WTC11 (cell line): ENCODE results near the gene PTPRF. TPM values are rescaled to one million over a fixed set of nuclear protein-coding genes. Genes with fewer than 3 reads are reported as not detected.

Source experiments
- ATAC-seq: fragments of 200-7000 bp; cut with Tn5 transposase; 2 replicates; pipeline ENCODE4 v1.10.0; 2021; ENCODE audit warnings: mild to moderate bottlenecking, moderate library complexity
- CTCF ChIA-PET: fragments of 300-600 bp; sonication (Branson Sonifier 250); formaldehyde crosslinking; loops from one replicate; lab custom pipeline; 2021; ENCODE audit warnings: antibody characterized with exemption; lab: Charles Lee
- POLR2A ChIA-PET: fragments of 350-600 bp; sonication (Branson Sonifier 250); formaldehyde crosslinking; loops from one replicate; lab custom pipeline; 2021; ENCODE audit warnings: antibody characterized with exemption; lab: Charles Lee
- DNase-seq: peaks from one replicate; pipeline ENCODE4 v3.0.0; 2021; ENCODE audit warnings: low spot score
- H3K27ac Mint-ChIP-seq: 2 replicates; pipeline ENCODE4 v1.8.0; 2021; ENCODE audit warnings: mixed read lengths
- H3K27me3 Mint-ChIP-seq: 2 replicates; pipeline ENCODE4 v1.8.0; 2021; ENCODE audit warnings: low read depth, mild to moderate bottlenecking, moderate library complexity, mixed read lengths
- H3K36me3 Mint-ChIP-seq: 2 replicates; pipeline ENCODE4 v1.8.0; 2021; ENCODE audit warnings: mixed read lengths
- H3K4me1 Mint-ChIP-seq: 2 replicates; pipeline ENCODE4 v1.8.0; 2022; ENCODE audit warnings: mixed read lengths
- H3K4me3 Mint-ChIP-seq: 2 replicates; pipeline ENCODE4 v1.8.0; 2021; ENCODE audit warnings: mild to moderate bottlenecking, moderate library complexity, mixed read lengths
- H3K9me3 Mint-ChIP-seq: 2 replicates; pipeline ENCODE4 v1.8.0; 2021; ENCODE audit warnings: mixed read lengths
- AFF4 ChIP-seq: sonication (generic); formaldehyde crosslinking; IDR thresholded peaks from 2 replicates; pipeline ENCODE4 v1.8.1; 2023; ENCODE audit warnings: mild to moderate bottlenecking, missing genetic modification reagents, borderline replicate concordance
- ARID4B ChIP-seq: sonication (generic); formaldehyde crosslinking; IDR thresholded peaks from 2 replicates; pipeline ENCODE4 v1.8.0; 2023; ENCODE audit warnings: missing genetic modification reagents, mild to moderate bottlenecking, borderline replicate concordance
- ATF1 ChIP-seq: sonication (generic); formaldehyde crosslinking; IDR thresholded peaks from 2 replicates; pipeline ENCODE4 v1.8.1; 2023; ENCODE audit warnings: mild to moderate bottlenecking, moderate library complexity, missing genetic modification reagents
- ATF6 ChIP-seq: sonication (generic); formaldehyde crosslinking; IDR thresholded peaks from 2 replicates; pipeline ENCODE4 v1.8.1; 2023; ENCODE audit warnings: mild to moderate bottlenecking, missing genetic modification reagents
- E2F1 ChIP-seq: sonication (generic); formaldehyde crosslinking; IDR thresholded peaks from 2 replicates; pipeline ENCODE4 v1.8.0; 2022; ENCODE audit warnings: mild to moderate bottlenecking, missing genetic modification reagents
- E2F5 ChIP-seq: sonication (generic); formaldehyde crosslinking; IDR thresholded peaks from 2 replicates; pipeline ENCODE4 v1.8.1; 2022; ENCODE audit warnings: mild to moderate bottlenecking, moderate library complexity, missing genetic modification reagents
- ETV6 ChIP-seq: sonication (generic); formaldehyde crosslinking; IDR thresholded peaks from 2 replicates; pipeline ENCODE4 v1.8.1; 2022; ENCODE audit warnings: mild to moderate bottlenecking, missing genetic modification reagents
- GTF2I ChIP-seq: fragments of 250-450 bp; sonication (Bioruptor Pico); conservative IDR thresholded peaks from 2 replicates; pipeline ENCODE4 v1.4.0; 2021; ENCODE audit warnings: mild to moderate bottlenecking
- HMGA2 ChIP-seq: fragments of 250-450 bp; sonication (Bioruptor Pico); IDR thresholded peaks from 2 replicates; pipeline ENCODE4 v1.4.0; 2021; ENCODE audit warnings: mild to moderate bottlenecking, moderate library complexity
- JAZF1 ChIP-seq: fragments of 250-450 bp; sonication (Bioruptor Pico); IDR thresholded peaks from 2 replicates; pipeline ENCODE4 v1.9.0; 2021; ENCODE audit warnings: moderate library complexity, mild to moderate bottlenecking, inconsistent platforms
- MLX ChIP-seq: sonication (generic); formaldehyde crosslinking; IDR thresholded peaks from 2 replicates; pipeline ENCODE4 v1.8.1; 2023; ENCODE audit warnings: mild to moderate bottlenecking, missing genetic modification reagents, moderate library complexity
- RELA ChIP-seq: sonication (generic); formaldehyde crosslinking; IDR thresholded peaks from 2 replicates; pipeline ENCODE4 v1.8.1; 2022; ENCODE audit warnings: missing genetic modification reagents, mild to moderate bottlenecking, borderline replicate concordance
- SMAD3 ChIP-seq: sonication (generic); formaldehyde crosslinking; IDR thresholded peaks from 2 replicates; pipeline ENCODE4 v1.8.0; 2022; ENCODE audit warnings: missing genetic modification reagents, mild to moderate bottlenecking, borderline replicate concordance
- SOX15 ChIP-seq: fragments of 250-450 bp; sonication (Bioruptor Pico); IDR thresholded peaks from 2 replicates; pipeline ENCODE4 v1.9.0; 2021; ENCODE audit warnings: mild to moderate bottlenecking
- TCF7 ChIP-seq: sonication (generic); formaldehyde crosslinking; IDR thresholded peaks from 2 replicates; pipeline ENCODE4 v1.8.0; 2022; ENCODE audit warnings: mild to moderate bottlenecking, low read depth, missing genetic modification reagents, moderate library complexity
- TP53 ChIP-seq: sonication (generic); formaldehyde crosslinking; IDR thresholded peaks from 2 replicates; pipeline ENCODE4 v1.8.1; 2023; ENCODE audit warnings: mild to moderate bottlenecking, missing genetic modification reagents
- ZBTB21 ChIP-seq: sonication (generic); formaldehyde crosslinking; IDR thresholded peaks from 2 replicates; pipeline ENCODE4 v1.8.1; 2023; ENCODE audit warnings: mild to moderate bottlenecking, missing genetic modification reagents, borderline replicate concordance
- ZNF219 ChIP-seq: sonication (generic); formaldehyde crosslinking; IDR thresholded peaks from 2 replicates; pipeline ENCODE4 v1.8.0; 2023; ENCODE audit warnings: missing genetic modification reagents, mild to moderate bottlenecking, borderline replicate concordance
- ZNF263 ChIP-seq: sonication (generic); formaldehyde crosslinking; IDR thresholded peaks from 2 replicates; pipeline ENCODE4 v1.8.1; 2022; ENCODE audit warnings: low read depth, mild to moderate bottlenecking, moderate library complexity, missing genetic modification reagents
- ZNF317 ChIP-seq: sonication (generic); formaldehyde crosslinking; IDR thresholded peaks from 2 replicates; pipeline ENCODE4 v1.8.1; 2023; ENCODE audit warnings: low read depth, mild to moderate bottlenecking, moderate library complexity, missing genetic modification reagents, borderline replicate concordance
- ZNF396 ChIP-seq: fragments of 250-450 bp; sonication (Bioruptor Pico); IDR thresholded peaks from 2 replicates; pipeline ENCODE4 v1.8.0; 2021; ENCODE audit warnings: mild to moderate bottlenecking, moderate library complexity, borderline replicate concordance
- ZNF671 ChIP-seq: fragments of 250-450 bp; sonication (Bioruptor Pico); IDR thresholded peaks from 2 replicates; pipeline ENCODE4 v1.8.0; 2021; ENCODE audit warnings: mild to moderate bottlenecking
- ZSCAN18 ChIP-seq: fragments of 250-450 bp; sonication (Bioruptor Pico); IDR thresholded peaks from 2 replicates; pipeline ENCODE4 v2.1.2; 2022; ENCODE audit warnings: mild to moderate bottlenecking, moderate library complexity
- total RNA-seq: library from RNA; stranded (reverse); gene quantifications from 3 replicates; pipeline ENCODE4 v1.2.3, GENCODE V29; 2021

PTPRF gene
- total RNA-seq, 1 experiment from 2014 or later = 248 TPM

- Mint-ChIP-seq H3K4me1 (no peaks in the 10 kb centered on the region), H3K27ac (no peak overlapping the region), H3K4me3 (no peak overlapping the region), H3K27me3 (no peaks in the 10 kb centered on the region), H3K36me3 (peaks cover 61% of the 10 kb centered on the region), H3K9me3 (no peaks in the 10 kb centered on the region)
- ATAC-seq (no peak), DNase-seq (no peak)
- ChIA-PET CTCF (no interaction called here), POLR2A (no interaction called here)
- TF ChIP-seq AFF4 (CRISPR knock-in tag) = no peak
- no peak for TF ChIP-seq ZNF396 (CRISPR knock-in tag)
- no peak for TF ChIP-seq ZBTB21 (CRISPR knock-in tag)
- TF ChIP-seq E2F1 (CRISPR knock-in tag) = no peak
- TF ChIP-seq ATF1 (CRISPR knock-in tag) = no peak
- TF ChIP-seq TCF7 (CRISPR knock-in tag) = no peak
- no peak for TF ChIP-seq ETV6 (CRISPR knock-in tag)
- TF ChIP-seq TP53 = no peak
- TF ChIP-seq ATF6 (CRISPR knock-in tag) = no peak
- TF ChIP-seq SOX15 (CRISPR knock-in tag) = no peak
- no peak for TF ChIP-seq MLX (CRISPR knock-in tag)
- no peak for TF ChIP-seq ZNF317 (CRISPR knock-in tag)
- no peak for TF ChIP-seq JAZF1
- no peak for TF ChIP-seq ZNF263 (CRISPR knock-in tag)
- TF ChIP-seq ZNF219 = no peak
- no peak for TF ChIP-seq E2F5
- no peak for TF ChIP-seq HMGA2
- no peak for TF ChIP-seq RELA
These were observed 78.1 kb downstream of the PTPRF start for GRCh38 chr1:43608827-43609226.

- Mint-ChIP-seq H3K4me3 (no peak overlapping the region), H3K9me3 (no peaks in the 10 kb centered on the region), H3K36me3 (peaks cover 52% of the 10 kb centered on the region), H3K27me3 (no peaks in the 10 kb centered on the region), H3K27ac (no peak overlapping the region), H3K4me1 (no peaks in the 10 kb centered on the region)
- CTCF ChIA-PET = no interaction called here
- ATAC-seq = no peak
- POLR2A ChIA-PET = no interaction called here
- DNase-seq = no peak
- no peak for TF ChIP-seq SMAD3 (CRISPR knock-in tag)
- no peak for TF ChIP-seq ZNF396 (CRISPR knock-in tag)
- TF ChIP-seq TP53 = no peak
- no peak for TF ChIP-seq GTF2I (CRISPR knock-in tag)
- TF ChIP-seq ARID4B (CRISPR knock-in tag) = no peak
- TF ChIP-seq ZNF671 (CRISPR knock-in tag) = no peak
- no peak for TF ChIP-seq ZSCAN18 (CRISPR knock-in tag)
These were observed 79.7 kb downstream of the PTPRF start for GRCh38 chr1:43610339-43610738.
